ENCODE measurements around the gene CNR2.

- TF ChIP-seq CTCF (conservative IDR thresholded peaks at IDR 0.05; ENCODE audit: low read depth, low read length) (no peak), POLR2A (IDR thresholded peaks at IDR 0.05; ENCODE audit: low read depth, low read length) (no peak)
Measured at GRCh38 chr1:23843644-23844043, 69.5 kb downstream of the CNR2 start.
